Measurements from ENCODE around the gene ERH.

ERH gene

GRCh38 chr14:69366761-69367160 lies 31.3 kb downstream of the ERH start:
- TF ChIP-seq CTCF (IDR thresholded peaks at IDR 0.05), result no peak
- H3K27ac ChIP-seq, result no peak overlapping the region
- H3K36me3 ChIP-seq, result no peaks in the 10 kb centered on the region
- no peak overlapping the region for H3K4me3 ChIP-seq (ENCODE audit: low read depth in 1 of 2, low read length in 1 of 2)
- no peaks in the 10 kb centered on the region for H3K27me3 ChIP-seq
- H3K9me3 ChIP-seq, result no peaks in the 10 kb centered on the region
- no peaks in the 10 kb centered on the region for H3K4me1 ChIP-seq (ENCODE audit: control insufficient read depth in 1 of 2, insufficient read depth in 1 of 2, low read depth in 1 of 2, low read length in 1 of 2)

- no peak for TF ChIP-seq CTCF (IDR thresholded peaks at IDR 0.05)
- Histone ChIP-seq H3K27ac (no peak overlapping the region), H3K27me3 (no peaks in the 10 kb centered on the region)
Measured at GRCh38 chr14:69366069-69366468, 32.0 kb downstream of the ERH start.

GRCh38 chr14:69364378-69364777 lies 33.7 kb downstream of the ERH start:
- Histone ChIP-seq H3K36me3 (no peaks in the 10 kb centered on the region), H3K4me1 (ENCODE audit: control insufficient read depth in 1 of 2, insufficient read depth in 1 of 2, low read depth in 1 of 2, low read length in 1 of 2) (no peaks in the 10 kb centered on the region), H3K27me3 (no peaks in the 10 kb centered on the region), H3K27ac (no peak overlapping the region), H3K9me3 (no peaks in the 10 kb centered on the region), H3K4me3 (ENCODE audit: low read depth in 1 of 2, low read length in 1 of 2) (no peak overlapping the region)
- no peak for TF ChIP-seq CTCF (IDR thresholded peaks at IDR 0.05)

More at GRCh38 chr14:69366069-69366468, 32.0 kb downstream of the ERH start:
- Histone ChIP-seq H3K4me3 (ENCODE audit: low read depth in 1 of 2, low read length in 1 of 2) (no peak overlapping the region), H3K36me3 (no peaks in the 10 kb centered on the region), H3K4me1 (ENCODE audit: control insufficient read depth in 1 of 2, insufficient read depth in 1 of 2, low read depth in 1 of 2, low read length in 1 of 2) (no peaks in the 10 kb centered on the region), H3K9me3 (no peaks in the 10 kb centered on the region)

GRCh38 chr14:69363964-69364363 lies 34.1 kb downstream of the ERH start:
- no peak overlapping the region for H3K4me3 ChIP-seq (ENCODE audit: low read depth in 1 of 2, low read length in 1 of 2)
- no peak for TF ChIP-seq CTCF (IDR thresholded peaks at IDR 0.05)
- no peaks in the 10 kb centered on the region for H3K27me3 ChIP-seq
- H3K36me3 ChIP-seq, result no peaks in the 10 kb centered on the region
- no peak overlapping the region for H3K27ac ChIP-seq
- no peaks in the 10 kb centered on the region for H3K4me1 ChIP-seq (ENCODE audit: control insufficient read depth in 1 of 2, insufficient read depth in 1 of 2, low read depth in 1 of 2, low read length in 1 of 2)
- H3K9me3 ChIP-seq, result no peaks in the 10 kb centered on the region

- no peaks in the 10 kb centered on the region for H3K4me1 ChIP-seq (ENCODE audit: control insufficient read depth in 1 of 2, insufficient read depth in 1 of 2, low read depth in 1 of 2, low read length in 1 of 2)
- no peaks in the 10 kb centered on the region for H3K9me3 ChIP-seq
- no peak overlapping the region for H3K27ac ChIP-seq
- TF ChIP-seq CTCF (IDR thresholded peaks at IDR 0.05), result no peak
- H3K27me3 ChIP-seq, result no peaks in the 10 kb centered on the region
- no peaks in the 10 kb centered on the region for H3K36me3 ChIP-seq
- H3K4me3 ChIP-seq (ENCODE audit: low read depth in 1 of 2, low read length in 1 of 2), result no peak overlapping the region
Measured at GRCh38 chr14:69363055-69363454, 35.0 kb downstream of the ERH start.

Measured in neutrophil (primary cell).